ENCODE results near the gene TSNAXIP1. TPM values are rescaled to one million over a fixed set of nuclear protein-coding genes. Genes with fewer than 3 reads are reported as not detected.
"Not testable (repeated sequence)": the region's sequence is repeated elsewhere in the genome, so short reads cannot be mapped to it uniquely, and the experiment has no call there.

TSNAXIP1 gene
- total and polyA plus RNA-seq, 4 experiments from 2014 or later = 0.44 to 0.64 TPM; not detected in 2

DNA sequence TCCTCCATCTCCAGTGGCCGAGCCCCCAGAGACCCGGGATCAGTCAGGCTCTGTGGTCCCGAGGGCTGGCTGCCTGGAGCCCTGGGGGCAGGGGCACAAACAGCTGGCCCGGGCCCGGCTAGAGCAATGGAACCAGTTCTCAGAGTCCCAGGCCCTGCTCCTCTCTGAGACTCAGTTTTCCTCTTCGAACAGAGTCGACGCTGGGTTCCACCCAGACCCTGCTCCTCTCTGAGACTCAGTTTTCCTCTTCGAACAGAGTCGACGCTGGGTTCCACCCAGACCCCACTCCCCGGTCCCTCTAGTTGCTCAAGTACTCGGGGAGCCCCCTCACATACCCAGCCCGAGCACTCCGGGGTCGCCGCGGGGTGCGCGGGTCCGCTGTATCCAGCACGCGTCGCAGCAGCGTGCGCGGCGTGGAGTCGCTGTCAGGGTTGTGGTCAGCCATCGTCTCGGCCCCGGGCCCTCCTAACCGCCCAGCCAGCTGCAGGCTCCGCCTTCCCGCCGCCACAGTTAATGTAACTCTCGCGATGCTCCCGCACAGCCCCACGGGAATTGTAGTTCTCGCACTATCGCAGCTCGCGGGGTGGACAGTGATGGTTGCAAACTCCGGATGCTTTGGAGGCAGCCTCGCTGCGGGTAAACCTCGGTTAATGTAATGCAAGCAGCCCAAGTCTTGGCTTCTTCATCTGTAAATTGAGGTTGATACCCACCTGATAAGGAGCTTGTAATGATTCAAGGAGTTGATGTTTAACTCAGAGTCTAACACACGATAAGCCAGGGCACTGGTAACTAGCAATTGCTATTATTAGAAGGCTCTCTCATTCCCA, 26.9 kb downstream of the TSNAXIP1 start:
- CTCF ChIA-PET (ENCODE audit: partially characterized antibody) = interaction anchor here (0.6 to 2.5 kb wide), 8 partner anchors 11 to 312 kb away, joined by 3 to 17 read pairs (median 4); partner anchors contain the start of genes RANBP10 and TSNAXIP1

DNA sequence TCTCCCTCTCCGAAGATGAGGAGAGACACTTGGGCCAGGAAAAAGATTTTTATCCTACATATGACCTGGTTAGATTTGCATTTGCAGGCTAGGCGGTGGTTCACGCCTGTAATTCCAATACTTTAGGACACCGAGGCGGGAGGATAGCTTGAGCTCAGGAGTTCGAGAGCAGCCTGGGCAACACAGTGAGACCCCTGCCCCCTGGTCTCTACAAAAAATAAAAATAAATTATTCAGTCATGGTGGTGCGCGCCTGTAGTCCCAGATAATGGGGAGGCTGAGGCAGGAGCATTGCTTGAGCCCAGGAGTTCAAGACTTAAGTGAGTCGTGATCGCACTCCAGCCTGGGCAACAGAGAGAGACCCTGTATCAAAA, 27.5 kb downstream of the TSNAXIP1 start:
- H3K36me3 Mint-ChIP-seq = peaks cover 4 to 27% of the 10 kb centered on the region in 2 donors
- H3K27ac Mint-ChIP-seq = peak overlapping the region in 5 of 7 donors; percentile 80 to 88 (median 85)
- DNase-seq = no peak
- Histone ChIP-seq H3K27me3 (ENCODE audit: insufficient read depth, low read length) (no peaks in the 10 kb centered on the region), H3K36me3 (ENCODE audit: insufficient read depth, low read length) (peaks cover 28% of the 10 kb centered on the region), H3K9me3 (ENCODE audit: control insufficient read depth in 1 of 2, low read length in 2 of 2) (no peaks in the 10 kb centered on the region), H3K4me1 (ENCODE audit: insufficient read depth, low read length) (peaks cover 16% of the 10 kb centered on the region), H3K4me3 (ENCODE audit: low read length in 2 of 2) (peak overlapping the region; percentile 53 to 74), H3K27ac (ENCODE audit: low read depth, low read length) (peak overlapping the region; percentile 60)
- intact Hi-C loops (cut with micrococcal nuclease) = no loop called here
- ChIA-PET CTCF (ENCODE audit: partially characterized antibody) (interaction anchor here (0.6 to 2.5 kb wide), 6 partner anchors 11 to 313 kb away, joined by 3 to 17 read pairs (median 6); partner anchors contain the start of genes RANBP10 and TSNAXIP1), POLR2A (ENCODE audit: partially characterized antibody) (interaction anchor here (0.6 to 5.6 kb wide), 12 partner anchors 8 to 353 kb away, joined by 3 to 60 read pairs (median 6); partner anchors contain the start of genes ATP6V0D1, CTCF, EDC4 and NUTF2)
- peak overlapping the region; percentile 87 to 95 (median 91) for H3K4me3 Mint-ChIP-seq
- no peaks in the 10 kb centered on the region for H3K9me3 Mint-ChIP-seq
- H3K27me3 Mint-ChIP-seq = no peaks in the 10 kb centered on the region
- peaks cover 10 to 21% (median 15%) of the 10 kb centered on the region in 4 donors for H3K4me1 Mint-ChIP-seq

More for the DNA sequence above, 26.9 kb downstream of the TSNAXIP1 start:
- H3K27ac Mint-ChIP-seq = peak overlapping the region; percentile 80 to 91 (median 85)
- Histone ChIP-seq H3K4me1 (ENCODE audit: insufficient read depth, low read length) (peaks cover 16% of the 10 kb centered on the region), H3K27ac (ENCODE audit: low read depth, low read length) (peak overlapping the region; percentile 60), H3K9me3 (ENCODE audit: control insufficient read depth in 1 of 2, low read length in 2 of 2) (no peaks in the 10 kb centered on the region), H3K4me3 (ENCODE audit: low read length in 2 of 2) (peak overlapping the region; percentile 53 to 74), H3K27me3 (ENCODE audit: insufficient read depth, low read length) (no peaks in the 10 kb centered on the region), H3K36me3 (ENCODE audit: insufficient read depth, low read length) (peaks cover 31% of the 10 kb centered on the region)
- peaks cover 10 to 21% (median 15%) of the 10 kb centered on the region in 4 donors for H3K4me1 Mint-ChIP-seq
- H3K36me3 Mint-ChIP-seq = peaks cover 4 to 33% of the 10 kb centered on the region in 2 donors
- no peaks in the 10 kb centered on the region for H3K9me3 Mint-ChIP-seq
- POLR2A ChIA-PET (ENCODE audit: partially characterized antibody) = interaction anchor here (0.5 to 5.6 kb wide), 14 partner anchors 8 to 352 kb away, joined by 3 to 60 read pairs (median 5); partner anchors contain the start of genes ATP6V0D1, CARMIL2, CTCF and EDC4
- peak overlapping the region; percentile 87 to 95 (median 91) for H3K4me3 Mint-ChIP-seq
- peak; percentile 90 to 94 (median 91) for DNase-seq
- H3K27me3 Mint-ChIP-seq = no peaks in the 10 kb centered on the region
- intact Hi-C loops (cut with micrococcal nuclease) = loop anchor here (1.0 kb wide), 3 partner anchors 9 to 27 kb away; partner anchors contain the start of genes NUTF2, RANBP10, THAP11 and TSNAXIP1

DNA sequence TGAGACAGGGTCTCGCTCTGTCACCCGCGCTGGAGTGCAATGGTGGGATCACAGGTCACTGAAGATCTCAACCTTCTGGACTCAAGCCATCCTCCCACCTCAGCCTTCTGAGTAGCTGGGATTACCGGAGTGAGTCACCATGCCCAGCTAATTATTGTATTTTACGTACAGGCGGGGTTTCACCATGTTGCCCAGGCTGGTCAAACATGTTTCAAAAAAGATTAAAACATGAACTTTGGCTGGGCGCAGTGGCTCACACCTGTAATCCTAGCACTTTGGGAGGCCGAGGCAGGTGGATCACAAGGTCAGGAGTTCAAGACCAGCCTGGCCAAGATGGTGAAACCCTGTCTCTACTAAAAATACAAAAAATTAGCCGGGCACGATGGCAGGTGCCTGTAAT, 30.5 kb downstream of the TSNAXIP1 start:
- H3K4me3 ChIP-seq (ENCODE audit: low read length in 2 of 2); H3K36me3 ChIP-seq (ENCODE audit: insufficient read depth, low read length); H3K9me3 Mint-ChIP-seq; H3K27me3 ChIP-seq (ENCODE audit: insufficient read depth, low read length); H3K27ac ChIP-seq (ENCODE audit: low read depth, low read length); H3K4me3 Mint-ChIP-seq; DNase-seq; H3K27ac Mint-ChIP-seq; H3K27me3 Mint-ChIP-seq; intact Hi-C loops (cut with micrococcal nuclease); H3K9me3 ChIP-seq (ENCODE audit: control insufficient read depth in 1 of 2, low read length in 2 of 2); H3K36me3 Mint-ChIP-seq: not testable (repeated sequence)
- CTCF ChIA-PET (ENCODE audit: partially characterized antibody) = interaction anchor here (0.8 to 1.5 kb wide), 3 partner anchors 9 to 92 kb away, joined by 4 to 5 read pairs (median 5); partner anchors contain the start of gene NUTF2
- peaks cover 21% of the 10 kb centered on the region for H3K4me1 ChIP-seq (ENCODE audit: insufficient read depth, low read length)
- POLR2A ChIA-PET (ENCODE audit: partially characterized antibody) = interaction anchor here (0.6 to 5.6 kb wide), 2 partner anchors 8 to 271 kb away, joined by 3 to 60 read pairs; partner anchors contain the start of gene NUTF2
- H3K4me1 Mint-ChIP-seq = peaks cover 12 to 26% (median 22%) of the 10 kb centered on the region in 4 donors

DNA sequence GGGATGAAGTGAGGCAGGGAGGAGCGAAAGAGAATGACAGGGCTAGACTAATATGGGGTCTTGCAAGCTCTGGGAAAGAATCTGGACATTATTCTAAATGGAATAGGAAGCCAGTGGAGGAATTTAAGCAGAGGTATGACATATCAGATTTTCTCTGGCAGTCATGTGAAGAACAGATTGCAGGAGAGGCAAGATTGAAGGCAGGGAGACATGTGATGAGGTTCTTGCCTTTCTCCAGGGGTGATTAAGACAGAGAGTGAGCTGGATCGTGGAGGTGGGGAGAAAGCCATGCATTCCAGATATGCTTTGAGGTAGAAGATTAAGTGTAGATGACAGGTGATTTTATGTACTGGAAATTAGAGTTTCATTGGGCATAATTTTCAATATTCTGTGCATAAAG, 31.1 kb downstream of the TSNAXIP1 start:
- H3K4me1 Mint-ChIP-seq = peaks cover 9 to 24% (median 18%) of the 10 kb centered on the region in 4 donors
- intact Hi-C loops (cut with micrococcal nuclease) = no loop called here

DNA sequence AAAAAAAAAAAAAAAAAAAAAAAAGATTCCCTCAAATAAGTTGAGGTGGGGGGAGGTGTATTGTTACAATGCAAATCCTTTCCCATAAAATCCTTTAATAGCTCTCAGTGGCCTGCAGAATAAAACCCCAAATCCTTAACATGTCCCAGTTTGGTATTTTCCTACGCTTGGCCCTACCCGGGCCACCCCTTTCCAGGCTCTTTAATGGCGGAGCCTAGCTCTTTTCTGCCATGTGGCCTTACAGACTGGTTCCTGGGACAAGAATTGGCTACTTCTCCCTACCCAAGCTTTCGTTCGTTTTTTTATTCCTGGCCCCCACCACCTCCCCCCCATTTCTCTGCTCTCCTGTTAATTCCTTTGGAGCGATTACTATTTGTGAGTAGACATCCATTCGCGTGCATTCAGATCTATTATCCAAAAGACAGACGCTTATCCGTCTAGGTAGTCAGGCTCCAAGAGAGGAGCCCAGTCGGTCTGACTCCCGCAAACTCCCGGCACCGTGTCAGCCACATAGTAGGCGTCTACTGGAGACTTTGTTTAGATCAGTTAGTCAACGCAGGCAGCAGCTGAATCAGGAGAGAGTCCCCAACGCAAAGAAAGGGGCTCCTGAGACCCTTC, 34.6 kb downstream of the TSNAXIP1 start:
- Histone ChIP-seq H3K4me3 (ENCODE audit: low read length in 2 of 2) (peak overlapping the region in 1 of 2 donors; percentile 99), H3K36me3 (ENCODE audit: insufficient read depth, low read length) (no peaks in the 10 kb centered on the region), H3K27ac (ENCODE audit: low read depth, low read length) (peak overlapping the region; percentile 98), H3K27me3 (ENCODE audit: insufficient read depth, low read length) (no peaks in the 10 kb centered on the region), H3K4me1 (ENCODE audit: insufficient read depth, low read length) (peaks cover 38% of the 10 kb centered on the region), H3K9me3 (ENCODE audit: control insufficient read depth in 1 of 2, low read length in 2 of 2) (no peaks in the 10 kb centered on the region)
- DNase-seq = no peak
- Mint-ChIP-seq H3K27ac (peak overlapping the region; percentile 97 to 99 (median 98)), H3K9me3 (peaks cover 0 to 2% (median 0%) of the 10 kb centered on the region in 8 donors), H3K4me3 (peak overlapping the region in 7 of 8 donors; percentile 43 to 96 (median 94)), H3K4me1 (peaks cover 25 to 46% (median 36%) of the 10 kb centered on the region in 4 donors), H3K27me3 (no peaks in the 10 kb centered on the region), H3K36me3 (peaks cover 0 to 13% of the 10 kb centered on the region in 2 donors)
- CTCF ChIA-PET (ENCODE audit: partially characterized antibody) = interaction anchor here (0.7 to 1.5 kb wide), 7 partner anchors 9 to 360 kb away, joined by 3 to 4 read pairs (median 3); partner anchors contain the start of genes ATP6V0D1 and CARMIL2
- POLR2A ChIA-PET (ENCODE audit: partially characterized antibody) = interaction anchor here (0.7 to 1.0 kb wide), 3 partner anchors 12 to 317 kb away, joined by 3 read pairs; partner anchors contain the start of gene EDC4
- intact Hi-C loops (cut with micrococcal nuclease) = loop anchor here (1.0 kb wide), 1 partner anchor 25 kb away; no protein-coding TSS in a partner anchor

More for the DNA sequence above, 31.1 kb downstream of the TSNAXIP1 start:
- Histone ChIP-seq H3K9me3 (ENCODE audit: control insufficient read depth in 1 of 2, low read length in 2 of 2) (no peaks in the 10 kb centered on the region), H3K36me3 (ENCODE audit: insufficient read depth, low read length) (no peaks in the 10 kb centered on the region), H3K27me3 (ENCODE audit: insufficient read depth, low read length) (no peaks in the 10 kb centered on the region), H3K27ac (ENCODE audit: low read depth, low read length) (no peak overlapping the region), H3K4me1 (ENCODE audit: insufficient read depth, low read length) (peaks cover 18% of the 10 kb centered on the region), H3K4me3 (ENCODE audit: low read length in 2 of 2) (no peak overlapping the region)
- ChIA-PET POLR2A (ENCODE audit: partially characterized antibody) (interaction anchor here (0.6 to 5.6 kb wide), 2 partner anchors 7 to 272 kb away, joined by 3 to 60 read pairs; partner anchors contain the start of gene NUTF2), CTCF (ENCODE audit: partially characterized antibody) (interaction anchor here (0.7 to 1.5 kb wide), 5 partner anchors 9 to 329 kb away, joined by 3 to 6 read pairs (median 5); partner anchors contain the start of gene NUTF2)
- H3K9me3 Mint-ChIP-seq = no peaks in the 10 kb centered on the region
- H3K4me3 Mint-ChIP-seq = peak overlapping the region in 1 of 8 donors; percentile 35
- H3K36me3 Mint-ChIP-seq = peaks cover 0 to 8% of the 10 kb centered on the region in 2 donors
- peak overlapping the region in 3 of 7 donors; percentile 3 to 86 (median 81) for H3K27ac Mint-ChIP-seq
- DNase-seq = no peak
- H3K27me3 Mint-ChIP-seq = no peaks in the 10 kb centered on the region

DNA sequence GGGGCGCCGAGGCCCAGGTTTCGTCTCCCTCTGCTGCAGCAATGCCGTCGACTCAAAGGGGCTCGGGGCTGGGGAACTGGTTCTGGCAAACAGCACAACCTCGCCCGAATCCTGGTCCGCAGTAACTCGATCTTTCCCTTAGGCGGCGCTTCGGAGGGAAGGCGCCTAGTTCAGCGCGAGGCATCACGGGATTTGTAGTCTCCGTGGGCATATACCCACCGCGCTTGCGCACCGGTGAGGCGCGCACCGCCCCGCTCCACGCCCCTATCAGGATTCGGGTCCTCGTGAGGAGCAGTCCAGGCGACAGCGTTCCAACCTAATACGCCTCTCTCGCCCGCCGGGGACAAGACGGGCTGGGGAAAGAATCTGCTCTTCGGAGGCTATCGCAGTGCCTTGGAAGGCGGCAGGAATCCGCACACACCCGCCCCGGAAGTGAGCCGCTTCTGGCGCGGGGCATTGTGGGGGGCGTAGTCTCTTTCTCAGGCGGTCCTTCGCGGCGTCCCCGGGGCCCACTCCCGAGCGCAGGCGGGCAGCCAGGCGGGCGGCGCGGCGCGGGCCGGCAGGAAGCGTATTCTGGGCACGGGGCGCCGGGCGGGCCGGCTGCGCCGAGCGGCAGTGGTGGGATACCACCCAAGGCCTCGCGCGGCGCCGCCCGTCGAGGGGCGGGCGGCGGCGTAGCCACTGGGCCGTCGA, 35.3 kb downstream of the TSNAXIP1 start, which contains the start of gene THAP11:
Gene THAP11 (plus strand): TSS at position 505 of the 693 bp plus-strand sequence. CDS start 235 bp downstream, outside the sequence.
- no peaks in the 10 kb centered on the region for H3K27me3 Mint-ChIP-seq

More for the DNA sequence above, 35.3 kb downstream of the TSNAXIP1 start, which contains the start of gene THAP11:
- Mint-ChIP-seq H3K4me3 (peak within 1 kb of the TSS; percentile 93 to 98 (median 96)), H3K36me3 (peaks cover 0 to 15% of the 10 kb centered on the region in 2 donors), H3K27ac (peak within 1 kb of the TSS; percentile 97 to 99 (median 98)), H3K4me1 (peaks cover 25 to 48% (median 36%) of the 10 kb centered on the region in 4 donors), H3K9me3 (peaks cover 0 to 2% (median 0%) of the 10 kb centered on the region in 8 donors)
- H3K27ac ChIP-seq (ENCODE audit: low read depth, low read length) = peak within 1 kb of the TSS; percentile 98
- H3K27me3 ChIP-seq (ENCODE audit: insufficient read depth, low read length) = no peaks in the 10 kb centered on the region
- peaks cover 38% of the 10 kb centered on the region for H3K4me1 ChIP-seq (ENCODE audit: insufficient read depth, low read length)
- CTCF ChIA-PET (ENCODE audit: partially characterized antibody) = interaction anchor here (0.7 to 1.5 kb wide), 5 partner anchors 8 to 361 kb away, joined by 3 to 4 read pairs (median 3); partner anchors contain the start of gene ATP6V0D1
- no peaks in the 10 kb centered on the region for H3K36me3 ChIP-seq (ENCODE audit: insufficient read depth, low read length)
- peak within 1 kb of the TSS; percentile 74 to 99 for H3K4me3 ChIP-seq (ENCODE audit: low read length in 2 of 2)
- POLR2A ChIA-PET (ENCODE audit: partially characterized antibody) = interaction anchor here (0.7 to 5.2 kb wide), 5 partner anchors 8 to 182 kb away, joined by 3 to 44 read pairs (median 7); partner anchors contain the start of genes ACD, EDC4, PARD6A and PSMB10
- intact Hi-C loops (cut with micrococcal nuclease) = loop anchor here (1.0 to 2.0 kb wide), 7 partner anchors 9 to 279 kb away; partner anchors contain the start of genes CTCF, PSKH1, RANBP10 and TSNAXIP1
- DNase-seq = peak; percentile 94 to 98 (median 95)
- no peaks in the 10 kb centered on the region for H3K9me3 ChIP-seq (ENCODE audit: control insufficient read depth in 1 of 2, low read length in 2 of 2)

Measured in CD4-positive, alpha-beta memory T cell (primary cell).